Left forelimb (tissue), 1 donor: Measurements from ENCODE around the gene MYO18B.
"Not testable (repeated sequence)": the region's sequence is repeated elsewhere in the genome, so short reads cannot be mapped to it uniquely, and the experiment has no call there.

Experiments
- DNase-seq: peaks from one replicate; pipeline ENCODE4 v3.0.0-alpha.2; 2018; ENCODE audit warnings: low spot score

MYO18B gene

GRCh38 chr22:25953276-25953675, 211.3 kb downstream of the MYO18B start:
- no peak for DNase-seq

- DNase-seq = no peak
These were observed 211.9 kb downstream of the MYO18B start for GRCh38 chr22:25953919-25954318.

GRCh38 chr22:25955323-25955722, 213.3 kb downstream of the MYO18B start:
- DNase-seq = no peak

- DNase-seq = no peak
These were observed 214.8 kb downstream of the MYO18B start for GRCh38 chr22:25956801-25957200.

- no peak for DNase-seq
These were observed 218.1 kb downstream of the MYO18B start for GRCh38 chr22:25959818-25960774.

GRCh38 chr22:25961699-25962098, 219.7 kb downstream of the MYO18B start:
- no peak for DNase-seq

GRCh38 chr22:25962711-25963110, 220.7 kb downstream of the MYO18B start:
- no peak for DNase-seq

- DNase-seq = no peak
These were observed 223.2 kb downstream of the MYO18B start for GRCh38 chr22:25964961-25965730.

- DNase-seq = no peak
These were observed 224.5 kb downstream of the MYO18B start for GRCh38 chr22:25966448-25966913.

- DNase-seq = no peak
These were observed 227.3 kb downstream of the MYO18B start for GRCh38 chr22:25969286-25969685.

GRCh38 chr22:25969901-25970300, 227.9 kb downstream of the MYO18B start:
- no peak for DNase-seq

GRCh38 chr22:25970374-25970911, 228.5 kb downstream of the MYO18B start:
- peak; percentile 67 for DNase-seq

- DNase-seq = no peak
These were observed 229.2 kb downstream of the MYO18B start for GRCh38 chr22:25970999-25971811.

GRCh38 chr22:25972397-25972796, 230.4 kb downstream of the MYO18B start:
- DNase-seq = no peak

GRCh38 chr22:25976356-25976755, 234.4 kb downstream of the MYO18B start:
- no peak for DNase-seq

- DNase-seq = no peak
These were observed 238.0 kb downstream of the MYO18B start for GRCh38 chr22:25979968-25980367.

- DNase-seq = not testable (repeated sequence)
These were observed 242.9 kb downstream of the MYO18B start for GRCh38 chr22:25984911-25985310.

- no peak for DNase-seq
These were observed 246.0 kb downstream of the MYO18B start for GRCh38 chr22:25987948-25988347.

GRCh38 chr22:25990940-25991339, 249.0 kb downstream of the MYO18B start:
- no peak for DNase-seq

GRCh38 chr22:25992331-25992730, 250.3 kb downstream of the MYO18B start:
- no peak for DNase-seq

GRCh38 chr22:25996669-25997068, 254.7 kb downstream of the MYO18B start:
- no peak for DNase-seq
